Inflammatory macrophage treated with lipopolysaccharide for 1 hour (primary cell): ENCODE results near the gene SERPING1.

ENCODE experiments used
- DNase-seq, 2 donors: peaks; one replicate each; pipeline ENCODE4 v3.0.0-alpha.2; 2020 to 2022

Gene SERPING1

GRCh38 chr11:57597461-57597915, at the start of gene SERPING1:
Gene SERPING1, plus strand, starts transcription at chr11:57597685. Its CDS starts 586 bp downstream, at chr11:57598271.
- DNase-seq: no peak

- peak; percentile 2 to 38 for DNase-seq
These were observed 49.6 kb upstream of the SERPING1 start for GRCh38 chr11:57547854-57548377.

GRCh38 chr11:57549983-57550382, 47.5 kb upstream of the SERPING1 start:
- no peak for DNase-seq

DNA sequence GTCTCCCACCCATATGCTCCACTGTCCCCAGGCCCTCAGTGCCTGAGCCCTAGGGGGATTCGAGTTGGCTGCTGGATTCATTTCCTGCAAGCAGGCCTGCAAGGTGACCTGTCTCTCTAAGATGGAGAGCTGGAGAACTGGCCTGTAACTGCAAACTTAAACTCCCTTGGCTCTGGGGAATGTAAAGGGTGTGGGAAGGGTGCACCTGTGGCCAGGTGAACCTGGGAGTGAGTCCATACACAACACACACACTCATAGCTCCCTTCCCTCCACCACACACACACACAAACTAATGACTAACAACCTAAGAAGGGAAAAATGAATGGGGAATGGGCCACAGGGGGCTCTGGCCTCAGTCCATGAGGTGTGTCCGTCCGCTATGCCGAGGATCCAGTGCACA, 45.5 kb upstream of the SERPING1 start:
- DNase-seq: no peak

- no peak for DNase-seq
These were observed 45.0 kb upstream of the SERPING1 start for GRCh38 chr11:57552479-57552878.

- DNase-seq: no peak
These were observed 42.1 kb upstream of the SERPING1 start for GRCh38 chr11:57555393-57555792.

DNA sequence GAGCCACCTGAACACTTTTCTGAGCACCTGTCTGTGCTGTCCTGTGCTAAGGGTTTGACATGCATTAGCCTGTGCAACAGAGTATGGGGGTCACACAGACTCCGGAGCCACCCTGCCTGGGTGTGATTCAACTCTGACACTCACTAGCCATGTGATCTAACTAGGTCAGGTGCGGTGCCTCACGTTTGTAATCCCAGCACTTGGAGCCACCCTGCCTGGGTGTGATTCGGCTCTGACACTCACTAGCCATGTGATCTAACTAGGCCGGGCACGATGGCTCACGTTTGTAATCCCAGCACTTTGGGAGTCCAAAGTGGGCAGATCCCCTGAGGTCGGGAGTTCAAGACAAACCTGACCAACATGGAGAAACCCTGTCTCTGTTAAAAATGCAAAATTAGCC, 41.4 kb upstream of the SERPING1 start:
- DNase-seq: no peak

DNA sequence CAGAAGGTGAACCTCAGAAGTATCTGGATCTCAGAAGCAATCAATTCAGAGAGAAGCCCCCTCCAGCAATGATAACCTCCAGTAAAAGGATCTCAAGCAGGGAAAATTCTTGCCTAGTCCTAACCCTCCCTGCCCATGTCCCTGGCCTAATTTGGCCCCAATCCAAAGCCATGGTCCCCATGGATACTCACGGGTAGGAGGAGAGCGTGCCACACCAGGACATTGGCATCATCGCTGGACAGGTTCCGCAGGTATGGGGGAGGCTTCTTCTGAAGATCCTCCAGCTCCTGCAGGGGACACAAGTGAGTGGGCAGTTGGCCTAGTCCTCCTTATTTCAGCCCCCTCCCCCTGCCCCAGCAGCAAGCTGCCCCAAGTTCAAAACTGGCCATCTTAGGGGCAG, 37.3 kb upstream of the SERPING1 start:
- DNase-seq: no peak

- no peak for DNase-seq
These were observed 34.9 kb upstream of the SERPING1 start for GRCh38 chr11:57562596-57562995.

- peak; percentile 72 to 86 for DNase-seq
These were observed 31.2 kb upstream of the SERPING1 start for GRCh38 chr11:57566005-57566904.

GRCh38 chr11:57566905-57567514, 30.5 kb upstream of the SERPING1 start:
- DNase-seq: peak; percentile 40 to 53

DNA sequence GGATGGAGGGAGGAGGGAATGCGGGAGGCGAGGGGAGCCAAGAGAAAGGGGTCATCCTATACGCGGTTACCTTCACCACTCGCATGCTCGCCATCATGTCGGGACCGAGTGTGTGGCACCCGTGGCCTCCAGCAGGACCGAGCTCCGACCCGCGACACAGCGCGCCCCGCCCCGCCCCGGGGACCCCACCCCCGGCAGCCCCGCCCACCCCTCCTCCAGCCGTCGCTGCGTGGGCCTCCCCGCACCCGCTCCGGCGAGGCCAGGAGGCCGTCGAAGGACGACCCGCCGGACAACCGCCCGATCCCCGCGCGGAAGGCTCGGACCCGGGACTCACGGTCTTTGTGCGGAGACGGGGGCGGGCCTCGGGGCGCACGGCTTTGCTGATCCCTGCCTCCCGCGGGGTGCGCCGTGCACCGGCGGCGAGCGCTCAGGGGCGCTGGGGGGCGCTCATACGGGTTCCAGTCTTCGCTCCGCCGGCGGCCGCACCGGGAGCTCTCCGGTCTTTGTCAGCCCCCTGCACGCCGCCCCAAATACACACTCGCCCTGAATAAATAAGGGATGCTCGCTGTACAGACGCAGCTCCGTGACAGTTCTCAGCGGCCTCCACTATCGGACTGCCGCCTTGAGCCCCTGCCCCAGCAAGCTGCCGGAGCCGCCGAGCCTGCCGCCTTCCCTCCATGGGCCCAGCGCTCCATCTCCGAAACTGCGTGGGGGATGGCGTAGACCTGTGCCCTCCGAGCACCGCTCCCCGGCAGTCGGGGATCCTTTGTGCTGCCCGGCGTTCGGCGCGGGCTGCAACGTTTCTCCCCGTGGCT, 29.8 kb upstream of the SERPING1 start, which contains the start of gene UBE2L6:
TSS of gene UBE2L6 (minus strand) at position 158 of the 815 bp plus-strand sequence. CDS start at position 97, 61 bp downstream.
- DNase-seq: peak; percentile 26 to 39

DNA sequence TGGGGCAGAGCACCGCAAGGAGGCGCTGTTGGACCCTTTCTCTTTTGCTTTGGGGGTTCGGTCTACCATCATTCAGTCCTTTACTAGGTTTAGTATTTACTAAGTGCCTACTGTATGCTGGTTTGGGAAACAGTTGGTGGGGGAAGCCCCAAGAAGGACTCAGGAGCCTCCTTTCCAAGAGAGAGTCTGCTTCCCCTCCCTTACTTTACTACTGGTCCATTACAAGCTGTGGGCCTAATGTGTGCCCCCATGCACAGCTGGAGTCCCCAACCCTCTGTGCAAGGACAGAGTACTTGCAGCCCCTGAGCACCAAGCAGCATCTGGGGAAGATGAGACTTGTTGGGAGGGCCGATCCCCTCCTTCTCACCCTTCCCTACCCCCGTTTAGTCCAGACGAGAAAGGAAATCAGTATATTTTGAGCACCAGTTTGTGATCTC, 29.1 kb upstream of the SERPING1 start:
- peak; percentile 73 to 99 for DNase-seq

DNA sequence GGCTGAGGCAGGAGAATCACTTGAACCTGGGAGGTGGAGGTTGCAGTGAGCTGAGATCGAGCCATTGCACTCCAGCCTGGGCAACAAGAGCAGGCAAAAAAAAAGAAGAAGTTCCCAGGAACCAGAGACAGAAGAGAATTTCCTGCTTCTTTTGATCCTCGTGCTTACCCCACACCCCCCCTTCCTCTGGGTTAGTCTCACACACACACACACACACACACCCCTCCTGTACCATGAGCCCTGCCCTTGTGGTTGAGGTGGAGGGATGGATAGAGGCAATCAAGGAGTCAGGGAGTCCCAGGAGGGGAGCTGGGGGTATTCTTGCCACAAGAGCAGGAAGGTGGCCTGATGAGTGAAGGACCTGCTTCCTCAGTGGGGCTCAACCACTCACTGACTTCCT, 25.9 kb upstream of the SERPING1 start:
- DNase-seq: peak; percentile 27 to 42

GRCh38 chr11:57574061-57574460, 23.4 kb upstream of the SERPING1 start:
- DNase-seq: no peak

DNA sequence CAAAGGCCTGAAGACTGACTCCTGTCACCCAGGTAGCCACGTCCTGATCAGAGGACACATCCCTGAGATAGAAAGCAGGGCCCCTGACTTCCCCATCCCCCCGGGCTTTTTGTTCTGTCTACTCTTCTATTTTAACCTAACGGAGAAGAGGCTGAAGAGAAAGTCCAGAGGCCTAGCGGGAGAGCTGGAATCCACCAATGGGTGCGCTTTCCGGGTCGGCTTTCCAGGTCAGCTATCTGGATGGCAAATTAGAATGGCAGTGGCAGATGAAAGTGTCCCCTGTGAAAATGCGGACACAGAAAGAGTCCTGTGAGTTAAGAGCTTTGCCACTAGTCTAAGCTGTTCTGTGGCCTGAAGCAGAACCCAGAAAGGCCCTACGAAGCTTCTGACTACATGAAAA, 13.1 kb upstream of the SERPING1 start:
- no peak for DNase-seq

- peak; percentile 3 to 47 for DNase-seq
These were observed 12.2 kb upstream of the SERPING1 start for GRCh38 chr11:57585301-57585700.

DNA sequence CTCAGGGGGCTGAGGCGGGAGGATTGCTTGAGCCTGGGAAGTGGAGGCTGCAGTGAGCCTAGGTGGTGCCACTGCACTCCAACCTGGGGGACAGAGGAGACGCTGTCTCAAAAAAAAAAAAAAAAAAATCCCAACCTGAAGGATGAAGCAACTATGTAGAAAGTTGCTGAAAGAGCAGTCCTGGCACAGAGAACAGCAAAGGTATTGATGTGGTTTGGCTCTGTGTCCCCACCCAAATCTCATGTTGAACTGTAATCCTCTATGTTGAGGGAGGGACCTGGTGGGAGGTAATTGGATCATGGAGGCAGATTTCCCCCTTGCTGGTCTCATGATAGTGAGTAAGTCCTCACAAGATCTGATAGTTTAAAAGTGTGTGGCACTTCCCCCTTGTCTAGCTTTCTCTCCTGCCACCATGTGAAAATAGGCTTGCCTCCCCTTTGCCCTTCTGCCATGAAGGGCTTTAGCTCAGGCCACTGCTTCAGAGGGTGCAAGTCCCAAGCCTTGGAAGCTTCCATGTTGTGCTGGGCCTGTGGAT, 10.7 kb upstream of the SERPING1 start:
- DNase-seq: peak; percentile 9 to 52

DNA sequence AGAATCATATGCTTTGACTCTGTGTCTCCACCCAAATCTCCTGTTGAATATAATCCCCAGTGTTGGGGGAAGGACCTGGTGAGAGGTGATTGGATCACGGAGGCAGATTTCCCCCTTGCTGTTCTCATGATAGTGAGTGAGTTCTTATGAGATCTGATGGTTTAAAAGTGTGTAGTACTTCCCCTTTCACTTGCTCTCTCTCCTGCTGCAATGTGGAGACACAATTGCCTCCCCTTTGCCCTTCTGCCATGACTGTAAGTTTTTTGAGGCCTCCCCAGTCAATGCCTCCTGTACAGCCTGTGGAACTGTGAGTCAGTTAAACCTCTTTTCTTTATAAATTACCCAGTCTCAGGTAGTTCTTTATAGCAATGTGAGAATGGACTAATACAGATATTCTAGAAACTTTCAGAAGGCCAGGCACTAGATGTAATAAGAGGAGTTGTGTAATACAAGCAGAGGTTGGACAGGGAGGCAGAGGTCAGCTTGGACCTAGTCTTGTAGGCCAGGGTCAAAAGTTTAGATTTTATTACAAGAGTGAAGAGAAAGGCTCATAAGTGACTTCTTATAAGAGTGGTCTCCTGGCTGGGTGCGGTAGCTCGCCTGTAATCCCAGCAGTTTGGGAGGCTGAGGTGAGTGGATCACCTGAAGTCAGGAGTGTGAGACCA, 9.3 kb upstream of the SERPING1 start:
- DNase-seq: peak; percentile 20 to 41

GRCh38 chr11:57596266-57596885, 1.1 kb upstream of the SERPING1 start:
- DNase-seq: no peak
